Ishikawa (cell line): ENCODE measurements around the gene LPP.

Source experiments
- FOXM1 ChIP-seq: IDR thresholded peaks from 2 replicates; pipeline ENCODE4 v1.6.1; 2012; ENCODE audit warnings: low read depth, borderline replicate concordance
- MAX ChIP-seq: IDR thresholded peaks from 2 replicates; pipeline ENCODE4 v1.6.1; 2012
- RAD21 ChIP-seq: IDR thresholded peaks from 2 replicates; pipeline ENCODE4 v1.6.1; 2012; ENCODE audit warnings: low read depth
- TAF1 ChIP-seq: IDR thresholded peaks from 2 replicates; pipeline ENCODE4 v1.6.1; 2012; ENCODE audit warnings: low read depth, mild to moderate bottlenecking
- YY1 ChIP-seq: IDR thresholded peaks from 2 replicates; pipeline ENCODE4 v1.6.1; 2012; ENCODE audit warnings: low read depth

- no peak for TF ChIP-seq FOXM1
- TF ChIP-seq MAX: no peak
- no peak for TF ChIP-seq YY1
- no peak for TF ChIP-seq RAD21
- TF ChIP-seq TAF1: no peak
These were observed 427.4 kb downstream of the LPP start for GRCh38 chr3:188581365-188581764.
